GM19372 (cell line): Measurements from ENCODE around the gene REV1.

ENCODE experiments used
- ATAC-seq: cut with Tn5 transposase; IDR thresholded peaks from one replicate; pipeline ENCODE4 v1.9.1; 2021; ENCODE audit warnings: mild to moderate bottlenecking, low read depth, moderate library complexity; ENCODE audit not compliant: unreplicated experiment

The REV1 gene

GRCh38 chr2:99404797-99405669, 84.8 kb downstream of the REV1 start:
- no peak for ATAC-seq

- ATAC-seq, result no peak
Observed at GRCh38 chr2:99404039-99404796, 85.6 kb downstream of the REV1 start.

GRCh38 chr2:99403524-99403923, 86.3 kb downstream of the REV1 start:
- ATAC-seq, result no peak

GRCh38 chr2:99403084-99403483, 86.7 kb downstream of the REV1 start:
- no peak for ATAC-seq

- ATAC-seq, result no peak
Observed at GRCh38 chr2:99401841-99402240, 88.0 kb downstream of the REV1 start.

DNA sequence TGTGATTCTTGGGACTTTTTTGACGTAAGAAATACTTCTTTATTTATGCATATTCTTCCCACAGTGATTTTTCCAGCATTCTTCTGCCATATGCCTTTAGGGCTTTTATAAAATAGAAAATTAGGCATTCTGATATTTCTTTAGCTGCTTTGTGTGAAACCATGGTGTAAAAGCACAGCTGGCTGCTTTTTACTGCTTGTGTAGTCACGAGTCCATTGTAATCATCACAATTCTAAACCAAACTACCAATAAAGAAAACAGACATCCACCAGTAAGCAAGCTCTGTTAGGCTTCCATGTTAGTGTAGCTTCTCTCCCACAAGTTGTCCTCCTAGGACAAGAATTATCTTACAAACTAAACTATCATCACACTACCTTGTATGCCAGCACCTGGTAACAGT, 90.0 kb downstream of the REV1 start:
- ATAC-seq, result no peak

- ATAC-seq, result no peak
Observed at GRCh38 chr2:99399063-99399462, 90.8 kb downstream of the REV1 start.

GRCh38 chr2:99398303-99398702, 91.5 kb downstream of the REV1 start:
- ATAC-seq, result no peak

DNA sequence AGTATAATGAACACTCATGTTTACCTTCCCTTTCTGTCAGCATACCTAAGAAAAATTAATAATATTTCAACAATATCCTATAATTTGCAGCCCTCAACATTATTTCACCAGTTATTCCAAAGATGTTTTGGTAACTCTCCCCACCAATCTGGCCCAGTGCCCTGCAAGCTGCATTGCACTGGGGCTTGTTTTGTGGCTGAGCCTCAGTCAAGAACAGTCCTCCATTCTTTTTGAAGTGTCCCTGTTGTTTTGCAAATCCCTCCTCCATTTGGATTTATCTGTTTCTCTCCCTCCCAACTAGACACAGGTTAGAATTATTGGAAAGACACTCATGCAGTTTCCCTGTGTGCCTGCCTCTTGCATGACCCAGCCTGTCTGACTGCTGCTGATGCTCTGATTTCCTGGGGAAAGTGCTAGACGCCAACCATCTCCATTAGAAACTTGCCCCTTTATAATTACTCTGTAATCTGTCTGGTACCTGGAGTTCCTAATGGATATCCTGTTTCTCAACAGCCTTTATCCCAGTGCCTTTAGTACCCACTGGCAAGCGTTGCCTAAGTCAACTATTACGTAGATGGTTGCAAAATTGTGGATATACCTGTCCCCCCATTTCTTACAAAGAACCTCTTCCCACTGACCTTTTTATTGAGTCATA, 92.4 kb downstream of the REV1 start:
- no peak for ATAC-seq

- ATAC-seq, result no peak
Observed at GRCh38 chr2:99395589-99396130, 94.2 kb downstream of the REV1 start.

DNA sequence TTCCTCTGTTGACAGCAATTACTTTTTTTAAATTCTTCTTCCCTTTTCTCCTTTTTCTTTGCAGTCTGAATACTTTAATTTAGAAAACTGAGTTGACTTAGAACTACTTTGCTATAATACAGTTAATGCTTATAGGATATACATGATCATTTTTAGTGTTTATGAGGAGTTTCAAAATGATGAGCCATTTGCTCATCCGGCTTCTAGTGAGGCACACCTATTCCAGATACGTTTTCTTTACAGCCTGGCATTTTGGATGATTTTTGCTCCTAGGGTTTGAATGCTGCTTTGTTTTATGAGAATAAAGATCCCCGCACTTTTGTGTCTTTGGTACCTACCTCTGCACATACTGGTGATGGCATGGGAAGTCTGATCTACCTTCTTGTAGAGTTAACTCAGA, 99.9 kb downstream of the REV1 start:
- ATAC-seq, result no peak

DNA sequence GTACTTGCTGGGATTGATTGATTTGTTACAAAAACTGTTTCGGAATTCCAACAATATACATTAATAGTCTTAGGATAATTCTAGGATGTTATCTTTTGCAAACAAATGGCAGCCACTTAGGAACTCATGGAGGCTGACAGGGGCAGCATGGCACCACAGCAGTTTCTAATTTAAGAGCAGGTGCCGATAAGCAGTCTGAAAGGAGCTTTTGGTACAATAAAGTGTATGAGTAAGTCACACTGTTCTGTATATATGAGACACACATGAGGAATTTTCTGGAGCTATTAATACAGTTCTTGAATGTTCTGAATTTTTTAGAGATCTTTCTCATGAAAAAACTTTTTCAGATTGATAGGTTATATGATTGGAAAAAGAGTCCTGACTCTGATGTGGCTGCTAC, 100.4 kb downstream of the REV1 start:
- no peak for ATAC-seq

- ATAC-seq, result no peak
Observed at GRCh38 chr2:99388892-99389291, 100.9 kb downstream of the REV1 start.

DNA sequence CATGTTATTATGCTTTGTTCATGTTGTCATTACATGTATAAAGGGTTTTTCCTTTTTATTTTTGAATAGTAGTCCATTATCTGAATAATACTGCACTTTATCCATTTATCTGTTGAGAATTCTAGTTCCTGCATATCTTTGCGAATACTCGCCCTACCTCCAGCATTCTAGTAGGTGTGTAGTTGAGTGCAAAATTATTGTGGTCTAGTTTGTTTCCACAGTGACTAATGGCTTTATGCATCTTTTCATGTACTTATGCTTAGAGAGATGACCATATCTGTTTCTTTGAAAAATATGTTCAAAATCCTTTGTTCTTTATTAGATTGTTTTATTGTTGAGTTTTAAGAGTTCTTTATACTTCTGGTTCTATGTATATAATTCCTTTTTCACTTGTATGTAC, 103.8 kb downstream of the REV1 start:
- no peak for ATAC-seq

DNA sequence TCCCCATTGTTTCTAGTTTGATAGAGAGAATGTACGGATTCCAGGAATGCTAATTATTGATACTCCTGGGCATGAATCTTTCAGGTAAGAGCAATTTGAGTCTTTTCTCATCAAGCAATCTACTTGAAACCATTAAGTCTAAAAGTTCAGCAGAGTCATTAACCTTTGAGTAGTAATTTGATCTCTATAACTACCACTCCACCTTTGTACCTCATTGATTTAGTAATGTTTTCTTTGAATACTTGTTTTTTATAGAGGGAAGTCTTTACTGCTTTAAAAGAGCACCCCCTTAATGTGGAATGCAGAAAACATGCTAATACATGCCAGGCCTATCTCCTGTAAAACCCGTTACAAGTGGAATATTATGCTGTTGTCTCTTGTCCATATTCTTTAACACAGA, 107.7 kb downstream of the REV1 start:
- no peak for ATAC-seq

DNA sequence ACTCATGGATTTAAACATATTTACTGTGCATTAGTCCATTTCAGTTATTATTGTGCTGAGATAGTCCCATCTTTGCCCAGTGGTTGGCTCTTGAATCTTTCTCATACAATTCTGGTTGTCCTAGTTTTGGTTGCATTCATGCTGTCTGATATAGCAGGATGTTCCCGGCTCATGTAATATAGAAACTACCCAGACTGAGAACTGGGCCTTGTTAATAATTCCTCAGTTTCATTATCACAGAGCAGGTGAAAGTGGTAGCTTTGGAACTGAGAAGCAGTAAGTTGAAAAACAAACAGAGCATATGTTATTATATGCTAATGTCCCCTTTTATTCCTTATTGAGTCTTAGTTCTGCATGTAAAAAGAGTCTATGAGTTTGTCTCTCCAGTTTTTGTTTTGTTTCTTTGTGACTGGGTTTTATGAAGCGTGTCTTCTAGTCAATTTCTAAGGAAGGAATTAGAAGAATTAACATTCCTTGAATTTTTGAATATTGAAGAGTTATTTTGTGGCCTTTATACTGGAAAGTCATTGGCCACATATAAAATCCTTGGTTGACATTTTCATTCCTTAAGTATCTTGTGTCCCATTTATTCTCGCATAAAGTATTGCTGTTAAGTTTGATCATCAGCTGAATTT, 109.3 kb downstream of the REV1 start:
- ATAC-seq, result no peak

GRCh38 chr2:99377879-99378278, 111.9 kb downstream of the REV1 start:
- ATAC-seq, result no peak

DNA sequence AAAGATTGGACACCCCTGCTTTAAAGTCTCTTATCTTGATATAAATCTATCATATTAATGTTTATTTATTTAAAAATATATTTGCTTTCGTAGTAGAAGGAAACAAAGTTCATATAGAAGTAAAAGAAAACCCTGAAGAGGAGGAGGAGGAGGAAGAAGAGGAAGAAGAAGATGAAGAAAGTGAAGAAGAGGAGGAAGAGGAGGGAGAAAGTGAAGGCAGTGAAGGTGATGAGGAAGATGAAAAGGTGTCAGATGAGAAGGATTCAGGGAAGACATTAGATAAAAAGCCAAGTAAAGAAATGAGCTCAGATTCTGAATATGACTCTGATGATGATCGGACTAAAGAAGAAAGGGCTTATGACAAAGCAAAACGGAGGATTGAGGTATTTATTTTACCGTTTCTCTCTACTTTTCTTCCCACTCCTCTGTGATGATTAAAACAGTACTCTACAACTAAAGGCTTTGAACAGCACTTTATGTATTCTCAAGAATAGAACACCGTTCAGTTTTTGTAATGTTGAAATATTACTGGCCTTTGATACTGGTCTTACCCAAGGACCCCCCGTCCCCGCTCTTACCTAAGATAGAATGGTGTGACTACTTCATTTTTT, 113.5 kb downstream of the REV1 start:
- ATAC-seq, result no peak

- no peak for ATAC-seq
Observed at GRCh38 chr2:99374747-99375146, 115.1 kb downstream of the REV1 start.

DNA sequence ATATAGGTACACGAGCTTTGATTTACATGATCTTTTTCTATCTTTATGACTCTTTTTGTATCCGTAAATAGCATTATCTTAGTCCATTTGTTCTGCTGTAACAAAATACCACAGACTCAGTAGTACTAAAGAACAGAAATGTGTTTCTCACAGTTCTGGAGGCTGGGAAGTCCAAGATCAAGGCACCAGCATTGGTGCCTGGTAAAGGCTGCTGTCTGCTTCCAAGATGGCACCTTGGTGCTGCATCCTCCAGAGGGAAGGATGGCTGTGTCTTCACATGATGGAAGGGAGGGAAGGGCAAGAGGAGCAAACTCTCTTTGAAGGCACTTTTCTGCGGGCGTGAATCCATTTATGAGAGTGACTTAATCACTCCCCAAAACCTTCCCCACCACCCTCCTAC, 116.7 kb downstream of the REV1 start:
- no peak for ATAC-seq
